KG1 (cell line): ENCODE data around the gene MACROD2.

Experiments used
- DNase-seq: peaks from one replicate; lab custom pipeline; 2025; lab: John Stamatoyannopoulos, UW

MACROD2 gene

GRCh38 chr20:15222502-15223330 is 1227.4 kb downstream of the MACROD2 start:
- DNase-seq = no peak

- DNase-seq = no peak
Measured at GRCh38 chr20:15224199-15224598, 1228.9 kb downstream of the MACROD2 start.

GRCh38 chr20:15227102-15227501 is 1231.8 kb downstream of the MACROD2 start:
- DNase-seq = no peak

- DNase-seq = no peak
Measured at GRCh38 chr20:15232243-15232642, 1236.9 kb downstream of the MACROD2 start.

GRCh38 chr20:15235471-15236198 is 1240.3 kb downstream of the MACROD2 start:
- no peak for DNase-seq

- DNase-seq = peak; percentile 1
Measured at GRCh38 chr20:15236812-15237211, 1241.5 kb downstream of the MACROD2 start.

- DNase-seq = no peak
Measured at GRCh38 chr20:15239542-15240206, 1244.4 kb downstream of the MACROD2 start.

GRCh38 chr20:15240801-15241200 is 1245.5 kb downstream of the MACROD2 start:
- DNase-seq = no peak

GRCh38 chr20:15241681-15242080 is 1246.4 kb downstream of the MACROD2 start:
- no peak for DNase-seq

- DNase-seq = no peak
Measured at GRCh38 chr20:15242773-15243172, 1247.5 kb downstream of the MACROD2 start.

GRCh38 chr20:15245896-15246295 is 1250.6 kb downstream of the MACROD2 start:
- no peak for DNase-seq

GRCh38 chr20:15248618-15249395 is 1253.5 kb downstream of the MACROD2 start:
- DNase-seq = no peak

GRCh38 chr20:15251171-15251570 is 1255.9 kb downstream of the MACROD2 start:
- DNase-seq = no peak

GRCh38 chr20:15252304-15252703 is 1257.0 kb downstream of the MACROD2 start:
- DNase-seq = no peak

- DNase-seq = no peak
Measured at GRCh38 chr20:15253431-15253830, 1258.1 kb downstream of the MACROD2 start.

GRCh38 chr20:15256676-15257568 is 1261.6 kb downstream of the MACROD2 start:
- no peak for DNase-seq

GRCh38 chr20:15257569-15257870 is 1262.2 kb downstream of the MACROD2 start:
- DNase-seq = no peak

GRCh38 chr20:15265581-15266309 is 1270.4 kb downstream of the MACROD2 start:
- no peak for DNase-seq

GRCh38 chr20:15267935-15268334 is 1272.6 kb downstream of the MACROD2 start:
- DNase-seq = no peak

GRCh38 chr20:15278041-15278440 is 1282.7 kb downstream of the MACROD2 start:
- DNase-seq = no peak
